Stomach smooth muscle (tissue), 2 donors: ENCODE measurements around the gene DUSP12.

Source experiments
- H3K27ac ChIP-seq: one replicate; pipeline ENCODE4 v1.7.0; 2013; ENCODE audit warnings: mild to moderate bottlenecking, low read length, inconsistent platforms
- H3K27me3 ChIP-seq, 2 donors: one replicate each; pipeline ENCODE4 v1.7.0; 2013; ENCODE audit warnings: low read length in 2 of 2; ENCODE audit not compliant: insufficient read depth in 2 of 2, control insufficient read depth in 1 of 2
- H3K36me3 ChIP-seq, 2 donors: one replicate each; pipeline ENCODE4 v1.7.0; 2013; ENCODE audit warnings: low read length in 2 of 2; ENCODE audit not compliant: control insufficient read depth in 2 of 2, insufficient read depth in 2 of 2
- H3K4me1 ChIP-seq: one replicate; pipeline ENCODE4 v1.7.0; 2013; ENCODE audit warnings: low read length; ENCODE audit not compliant: control insufficient read depth, insufficient read depth
- H3K4me3 ChIP-seq, 2 donors: one replicate each; pipeline ENCODE4 v1.7.0; 2013; ENCODE audit warnings: low read length in 2 of 2
- H3K9ac ChIP-seq, 2 donors: one replicate each; pipeline ENCODE4 v1.7.0; 2013; ENCODE audit warnings: low read length in 2 of 2, mild to moderate bottlenecking in 1 of 2
- H3K9me3 ChIP-seq, 2 donors: one replicate each; pipeline ENCODE4 v1.7.0; 2013; ENCODE audit warnings: low read length in 2 of 2; ENCODE audit not compliant: control insufficient read depth in 2 of 2
- donor health status: healthy.
- donor health status: Pancreatic carcinoma.

Gene DUSP12

GRCh38 chr1:161771161-161771560 is 21.6 kb downstream of the DUSP12 start:
- Histone ChIP-seq H3K27me3 (no peaks in the 10 kb centered on the region), H3K9me3 (no peaks in the 10 kb centered on the region), H3K27ac (no peak overlapping the region), H3K9ac (no peak overlapping the region), H3K4me1 (peaks cover 9% of the 10 kb centered on the region), H3K4me3 (no peak overlapping the region), H3K36me3 (no peaks in the 10 kb centered on the region)

GRCh38 chr1:161771973-161772372 is 22.4 kb downstream of the DUSP12 start:
- Histone ChIP-seq H3K9ac (no peak overlapping the region), H3K36me3 (no peaks in the 10 kb centered on the region), H3K27me3 (no peaks in the 10 kb centered on the region), H3K9me3 (no peaks in the 10 kb centered on the region), H3K27ac (no peak overlapping the region), H3K4me1 (peaks cover 9% of the 10 kb centered on the region), H3K4me3 (no peak overlapping the region)

GRCh38 chr1:161772397-161772796 is 22.8 kb downstream of the DUSP12 start:
- Histone ChIP-seq H3K27ac (no peak overlapping the region), H3K4me3 (no peak overlapping the region), H3K27me3 (no peaks in the 10 kb centered on the region), H3K9me3 (no peaks in the 10 kb centered on the region), H3K36me3 (no peaks in the 10 kb centered on the region), H3K4me1 (peaks cover 9% of the 10 kb centered on the region), H3K9ac (no peak overlapping the region)

- Histone ChIP-seq H3K9me3 (no peaks in the 10 kb centered on the region), H3K4me3 (no peak overlapping the region), H3K36me3 (no peaks in the 10 kb centered on the region), H3K4me1 (no peaks in the 10 kb centered on the region), H3K27ac (no peak overlapping the region), H3K9ac (no peak overlapping the region), H3K27me3 (no peaks in the 10 kb centered on the region)
Measured at GRCh38 chr1:161773791-161774190, 24.2 kb downstream of the DUSP12 start.

- H3K36me3 ChIP-seq, result no peaks in the 10 kb centered on the region
- H3K27ac ChIP-seq, result no peak overlapping the region
- H3K27me3 ChIP-seq, result no peaks in the 10 kb centered on the region
- H3K9ac ChIP-seq, result no peak overlapping the region
- H3K9me3 ChIP-seq, result no peaks in the 10 kb centered on the region
- no peak overlapping the region for H3K4me3 ChIP-seq
- H3K4me1 ChIP-seq, result no peaks in the 10 kb centered on the region
Measured at GRCh38 chr1:161777261-161777660, 27.7 kb downstream of the DUSP12 start.

GRCh38 chr1:161778522-161778921 is 28.9 kb downstream of the DUSP12 start:
- Histone ChIP-seq H3K4me1 (no peaks in the 10 kb centered on the region), H3K4me3 (no peak overlapping the region), H3K9me3 (no peaks in the 10 kb centered on the region), H3K9ac (no peak overlapping the region), H3K36me3 (peaks cover 2 to 5% of the 10 kb centered on the region in 2 donors), H3K27ac (no peak overlapping the region), H3K27me3 (no peaks in the 10 kb centered on the region)

- H3K9ac ChIP-seq, result no peak overlapping the region
- H3K9me3 ChIP-seq, result no peaks in the 10 kb centered on the region
- peaks cover 7 to 8% of the 10 kb centered on the region in 2 donors for H3K36me3 ChIP-seq
Measured at GRCh38 chr1:161779393-161779792, 29.8 kb downstream of the DUSP12 start.

GRCh38 chr1:161781995-161782394 is 32.4 kb downstream of the DUSP12 start:
- Histone ChIP-seq H3K9ac (no peak overlapping the region), H3K27me3 (no peaks in the 10 kb centered on the region), H3K4me1 (no peaks in the 10 kb centered on the region), H3K36me3 (peaks cover 11 to 14% of the 10 kb centered on the region in 2 donors), H3K27ac (no peak overlapping the region), H3K4me3 (no peak overlapping the region), H3K9me3 (no peaks in the 10 kb centered on the region)

More at GRCh38 chr1:161779393-161779792, 29.8 kb downstream of the DUSP12 start:
- Histone ChIP-seq H3K4me3 (no peak overlapping the region), H3K27me3 (no peaks in the 10 kb centered on the region), H3K27ac (no peak overlapping the region), H3K4me1 (no peaks in the 10 kb centered on the region)

GRCh38 chr1:161782886-161783285 is 33.3 kb downstream of the DUSP12 start:
- Histone ChIP-seq H3K4me3 (no peak overlapping the region), H3K9ac (no peak overlapping the region), H3K4me1 (no peaks in the 10 kb centered on the region), H3K9me3 (no peaks in the 10 kb centered on the region), H3K27me3 (no peaks in the 10 kb centered on the region), H3K36me3 (peaks cover 13 to 14% of the 10 kb centered on the region in 2 donors), H3K27ac (no peak overlapping the region)

GRCh38 chr1:161784968-161785367 is 35.4 kb downstream of the DUSP12 start:
- no peaks in the 10 kb centered on the region for H3K4me1 ChIP-seq
- H3K4me3 ChIP-seq, result no peak overlapping the region
- peaks cover 13 to 14% of the 10 kb centered on the region in 2 donors for H3K36me3 ChIP-seq
- H3K27me3 ChIP-seq, result no peaks in the 10 kb centered on the region
- H3K9ac ChIP-seq, result no peak overlapping the region
- no peak overlapping the region for H3K27ac ChIP-seq
- no peaks in the 10 kb centered on the region for H3K9me3 ChIP-seq

- Histone ChIP-seq H3K36me3 (peaks cover 17 to 20% of the 10 kb centered on the region in 2 donors), H3K9ac (no peak overlapping the region), H3K27me3 (no peaks in the 10 kb centered on the region), H3K4me3 (no peak overlapping the region), H3K27ac (no peak overlapping the region), H3K4me1 (no peaks in the 10 kb centered on the region), H3K9me3 (no peaks in the 10 kb centered on the region)
Measured at GRCh38 chr1:161787355-161787754, 37.8 kb downstream of the DUSP12 start.
